Measurements from ENCODE around the gene ARHGEF17. TPM values are rescaled to one million over a fixed set of nuclear protein-coding genes. Genes with fewer than 3 reads are reported as not detected.

The ARHGEF17 gene
- total RNA-seq, 2 donors from 2014 or later: 31.0 to 39.0 TPM

DNA sequence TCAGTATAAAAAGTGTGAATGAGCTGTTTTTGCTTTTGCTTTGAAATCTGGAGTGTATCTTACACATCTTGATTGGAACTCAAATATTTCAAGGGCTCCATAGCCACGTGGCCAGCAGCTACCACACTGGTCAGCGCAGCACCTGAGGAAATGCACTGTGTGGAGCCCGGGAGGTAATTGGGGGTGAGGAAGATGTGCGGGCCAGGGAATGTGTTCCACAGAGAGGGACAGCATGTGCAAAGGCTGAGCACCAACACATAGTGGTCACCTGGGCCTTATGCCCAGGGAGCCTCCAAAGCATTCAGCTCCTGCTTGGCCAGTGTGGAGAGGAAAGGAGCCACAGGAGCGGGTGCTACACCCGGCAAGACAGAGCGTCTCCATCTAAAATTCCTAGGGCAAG, 88.9 kb downstream of the ARHGEF17 start:
- Histone ChIP-seq H3K4me1 (ENCODE audit: control insufficient read depth, insufficient read depth, low read length) (peaks cover under 1% of the 10 kb centered on the region), H3K9ac (ENCODE audit: extremely low read depth, low read length, poor library complexity, severe bottlenecking) (no peak overlapping the region), H3K27ac (ENCODE audit: low read depth, low read length) (no peak overlapping the region), H3K27me3 (ENCODE audit: control insufficient read depth, insufficient read depth, low read length, poor library complexity, severe bottlenecking) (no peaks in the 10 kb centered on the region), H3K36me3 (ENCODE audit: control insufficient read depth, insufficient read depth, low read length) (no peaks in the 10 kb centered on the region), H3K9me3 (ENCODE audit: control insufficient read depth, low read length) (no peaks in the 10 kb centered on the region), H3K4me3 (ENCODE audit: low read length) (no peak overlapping the region)
- no peak for DNase-seq
- Mint-ChIP-seq H3K27me3 (ENCODE audit: insufficient read depth) (no peaks in the 10 kb centered on the region), H3K36me3 (ENCODE audit: low read depth) (no peaks in the 10 kb centered on the region), H3K4me1 (peaks cover 4% of the 10 kb centered on the region), H3K27ac (no peak overlapping the region), H3K9me3 (no peaks in the 10 kb centered on the region), H3K4me3 (no peak overlapping the region)
- TF ChIP-seq, protein P1, sequence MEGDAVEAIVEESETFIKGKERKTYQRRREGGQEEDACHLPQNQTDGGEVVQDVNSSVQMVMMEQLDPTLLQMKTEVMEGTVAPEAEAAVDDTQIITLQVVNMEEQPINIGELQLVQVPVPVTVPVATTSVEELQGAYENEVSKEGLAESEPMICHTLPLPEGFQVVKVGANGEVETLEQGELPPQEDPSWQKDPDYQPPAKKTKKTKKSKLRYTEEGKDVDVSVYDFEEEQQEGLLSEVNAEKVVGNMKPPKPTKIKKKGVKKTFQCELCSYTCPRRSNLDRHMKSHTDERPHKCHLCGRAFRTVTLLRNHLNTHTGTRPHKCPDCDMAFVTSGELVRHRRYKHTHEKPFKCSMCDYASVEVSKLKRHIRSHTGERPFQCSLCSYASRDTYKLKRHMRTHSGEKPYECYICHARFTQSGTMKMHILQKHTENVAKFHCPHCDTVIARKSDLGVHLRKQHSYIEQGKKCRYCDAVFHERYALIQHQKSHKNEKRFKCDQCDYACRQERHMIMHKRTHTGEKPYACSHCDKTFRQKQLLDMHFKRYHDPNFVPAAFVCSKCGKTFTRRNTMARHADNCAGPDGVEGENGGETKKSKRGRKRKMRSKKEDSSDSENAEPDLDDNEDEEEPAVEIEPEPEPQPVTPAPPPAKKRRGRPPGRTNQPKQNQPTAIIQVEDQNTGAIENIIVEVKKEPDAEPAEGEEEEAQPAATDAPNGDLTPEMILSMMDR (conservative IDR thresholded peaks at IDR 0.05): no peak
- WGBS, 2 experiments (ENCODE audit: insufficient coverage in 1 of 2, insufficient read length in 1 of 2): 94 to 100% methylated on average over 1 to 7 of the region's 7 CpGs

DNA sequence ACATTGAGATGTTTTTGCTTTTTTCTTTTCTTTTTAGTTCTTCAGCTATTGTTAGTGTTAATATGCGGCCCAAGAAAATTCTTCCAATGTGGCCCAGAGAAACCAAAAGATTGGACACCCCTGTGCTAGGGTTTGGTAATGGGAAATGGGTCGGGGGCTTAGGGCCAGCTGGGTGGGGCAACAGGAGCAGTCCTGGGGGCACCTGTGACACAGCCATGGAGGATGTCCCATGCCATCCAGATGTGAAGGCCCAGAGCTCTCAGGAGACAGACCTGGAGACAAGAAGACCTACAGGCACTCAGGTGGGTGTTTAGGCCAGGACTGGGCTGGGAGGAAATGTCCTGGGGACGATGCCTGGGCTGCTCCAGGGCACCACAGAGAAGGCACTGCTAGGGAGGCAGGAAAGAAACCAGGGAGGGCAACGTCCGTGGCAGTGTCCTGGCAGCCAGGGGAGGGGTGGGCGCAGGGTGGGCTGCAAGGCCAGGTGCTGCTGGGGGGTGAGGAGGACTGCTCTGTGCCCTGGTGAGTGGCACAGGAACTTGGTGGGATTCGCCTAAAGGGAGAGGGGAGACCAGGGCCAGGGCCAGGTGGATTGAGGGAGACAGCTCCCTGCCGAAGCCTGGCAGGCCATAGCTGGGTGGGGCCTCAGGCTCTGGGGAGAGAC, 89.5 kb downstream of the ARHGEF17 start:
- Histone ChIP-seq H3K9ac (ENCODE audit: extremely low read depth, low read length, poor library complexity, severe bottlenecking) (no peak overlapping the region), H3K27me3 (ENCODE audit: control insufficient read depth, insufficient read depth, low read length, poor library complexity, severe bottlenecking) (no peaks in the 10 kb centered on the region), H3K4me1 (ENCODE audit: control insufficient read depth, insufficient read depth, low read length) (peaks cover 7% of the 10 kb centered on the region), H3K4me3 (ENCODE audit: low read length) (no peak overlapping the region), H3K27ac (ENCODE audit: low read depth, low read length) (no peak overlapping the region), H3K36me3 (ENCODE audit: control insufficient read depth, insufficient read depth, low read length) (no peaks in the 10 kb centered on the region), H3K9me3 (ENCODE audit: control insufficient read depth, low read length) (no peaks in the 10 kb centered on the region)
- no peaks in the 10 kb centered on the region for H3K36me3 Mint-ChIP-seq (ENCODE audit: low read depth)
- TF ChIP-seq, protein P1 (conservative IDR thresholded peaks at IDR 0.05): no peak
- H3K4me1 Mint-ChIP-seq: peaks cover 4% of the 10 kb centered on the region
- H3K9me3 Mint-ChIP-seq: no peaks in the 10 kb centered on the region
- 92 to 95% methylated on average over 3 to 8 of the region's 8 CpGs for WGBS, 2 experiments (ENCODE audit: insufficient coverage in 1 of 2, insufficient read length in 1 of 2)
- H3K27me3 Mint-ChIP-seq (ENCODE audit: insufficient read depth): no peaks in the 10 kb centered on the region
- DNase-seq: peak; percentile 45
- no peak overlapping the region for H3K27ac Mint-ChIP-seq
- H3K4me3 Mint-ChIP-seq: no peak overlapping the region

DNA sequence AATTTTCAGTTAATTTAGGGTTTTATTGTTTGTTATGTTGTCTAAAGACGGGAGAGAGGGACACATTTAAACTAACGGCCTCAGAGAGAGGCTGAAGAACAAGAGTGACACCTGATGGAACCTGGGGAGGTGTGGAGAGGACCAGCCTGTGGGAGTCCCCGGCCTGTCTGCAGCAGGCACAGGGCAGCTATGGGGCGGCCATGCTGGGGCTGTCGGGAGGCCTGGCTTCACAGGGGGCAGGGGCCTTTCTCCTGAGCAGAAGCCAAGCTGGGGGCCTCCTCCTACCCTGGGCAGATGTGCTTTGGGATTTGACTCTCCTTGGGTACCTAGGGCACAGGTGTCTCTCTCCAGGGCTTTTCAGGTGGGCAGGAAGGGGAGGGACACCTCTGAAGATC, 90.1 kb downstream of the ARHGEF17 start:
- Histone ChIP-seq H3K27ac (ENCODE audit: low read depth, low read length) (no peak overlapping the region), H3K4me3 (ENCODE audit: low read length) (no peak overlapping the region), H3K9ac (ENCODE audit: extremely low read depth, low read length, poor library complexity, severe bottlenecking) (no peak overlapping the region), H3K9me3 (ENCODE audit: control insufficient read depth, low read length) (no peaks in the 10 kb centered on the region), H3K4me1 (ENCODE audit: control insufficient read depth, insufficient read depth, low read length) (peaks cover 10% of the 10 kb centered on the region), H3K36me3 (ENCODE audit: control insufficient read depth, insufficient read depth, low read length) (no peaks in the 10 kb centered on the region), H3K27me3 (ENCODE audit: control insufficient read depth, insufficient read depth, low read length, poor library complexity, severe bottlenecking) (no peaks in the 10 kb centered on the region)
- Mint-ChIP-seq H3K27ac (no peak overlapping the region), H3K27me3 (ENCODE audit: insufficient read depth) (no peaks in the 10 kb centered on the region), H3K4me3 (no peak overlapping the region), H3K36me3 (ENCODE audit: low read depth) (no peaks in the 10 kb centered on the region), H3K4me1 (peaks cover 5% of the 10 kb centered on the region), H3K9me3 (no peaks in the 10 kb centered on the region)
- DNase-seq: no peak
- WGBS, 2 experiments (ENCODE audit: insufficient coverage in 1 of 2, insufficient read length in 1 of 2): 90 to 98% methylated on average over 3 to 5 of the region's 5 CpGs
- TF ChIP-seq, protein P1 (conservative IDR thresholded peaks at IDR 0.05): no peak
